K562 (cell line): ENCODE measurements around the gene ZDHHC14. TPM values are rescaled to one million over a fixed set of nuclear protein-coding genes. Genes with fewer than 3 reads are reported as not detected.
A peak's percentile ranks its signal among the peaks of the same experiment; 100 is the strongest.

Source experiments
- ATAC-seq: fragments of 200-7000 bp; cut with Tn5 transposase; 3 replicates; pipeline ENCODE4 v1.9.1; 2020; ENCODE audit warnings: moderate library complexity
- BruUV-seq: library from RNA; stranded (reverse); fragments of 400-500 nt; replicated peaks from 2 replicates; lab custom pipeline; 2021; lab: Mats Ljungman, UMichigan
- CTCF ChIA-PET: fragments of 300-600 bp; formaldehyde crosslinking; extraction: SDS; loops from one replicate; lab custom pipeline; 2021; ENCODE audit warnings: low intra/inter-chr PET ratio; lab: Yijun Ruan, JAX
- POLR2A ChIA-PET: fragments of 300-600, 350-650 bp; sonication (Branson Sonifier 250); formaldehyde crosslinking; extraction: SDS; loops from one replicate; lab custom pipeline; 2021; ENCODE audit warnings: antibody characterized with exemption, inconsistent platforms; lab: Yijun Ruan, JAX
- DNase-seq, 4 experiments: peaks; one replicate each; pipeline versions ENCODE4 v3.0.0 to v3.0.0-alpha.2; 2011 to 2018; ENCODE audit warnings: low spot score in 3 of 4, mixed read lengths in 3 of 4; ENCODE audit errors: extremely low read depth in 1 of 4
- FAIRE-seq: peaks from 2 replicates; lab custom pipeline; 2011; peaks lifted over from hg19 to GRCh38; lab: Jason Lieb, UNC
- H2AFZ ChIP-seq: 2 replicates; pipeline ENCODE4 v1.6.0; 2011; ENCODE audit warnings: low read depth, low read length, control low read depth, inconsistent platforms
- H3K27ac ChIP-seq: fragments of 200-600 bp; 3 replicates; pipeline ENCODE4 v1.8.0; 2011; ENCODE audit warnings: low read depth, mild to moderate bottlenecking, control low read depth, inconsistent platforms, low read length, moderate library complexity, mixed read lengths; ENCODE audit errors: extremely low read depth
- H3K27me3 ChIP-seq, 2 experiments: fragments of 300-600 bp in 1 of 2; 2 replicates in 1 of 2; 3 replicates in 1 of 2; pipeline versions ENCODE4 v1.6.0 to v1.8.0; 2011; ENCODE audit warnings: inconsistent platforms in 2 of 2, low read length in 2 of 2, mild to moderate bottlenecking in 1 of 2, mixed read lengths in 1 of 2, moderate library complexity in 1 of 2; ENCODE audit not compliant: control insufficient read depth in 2 of 2, insufficient read depth in 2 of 2
- H3K36me3 ChIP-seq: fragments of 300-600 bp; 3 replicates; pipeline ENCODE4 v1.8.0; 2011; ENCODE audit warnings: mild to moderate bottlenecking, low read length, inconsistent platforms; ENCODE audit not compliant: control insufficient read depth, insufficient read depth
- H3K4me1 ChIP-seq, 2 experiments: fragments of 200-600 bp in 1 of 2; replicated peaks in 1 of 2; 2 replicates in 1 of 2; 3 replicates in 1 of 2; pipeline versions ENCODE4 v1.5.1 to v1.8.0; 2011; ENCODE audit warnings: inconsistent platforms in 2 of 2, low read length in 2 of 2, mild to moderate bottlenecking in 1 of 2, mixed read lengths in 1 of 2, moderate library complexity in 1 of 2; ENCODE audit not compliant: control insufficient read depth in 2 of 2, insufficient read depth in 2 of 2
- H3K4me2 ChIP-seq: 2 replicates; pipeline ENCODE4 v1.6.1; 2011; ENCODE audit warnings: low read length, control low read depth, inconsistent platforms, mixed read lengths; ENCODE audit not compliant: insufficient read depth
- H3K4me3 ChIP-seq: fragments of 200-600 bp; sonication (generic), shearing (Covaris generic); 2 replicates; pipeline ENCODE4 v1.5.1; 2016; ENCODE audit warnings: control low read depth, inconsistent platforms
- H3K79me2 ChIP-seq: fragments of 200-600 bp; 3 replicates; pipeline ENCODE4 v1.8.0; 2011; ENCODE audit warnings: low read length, inconsistent platforms; ENCODE audit not compliant: control insufficient read depth, insufficient read depth
- H3K9ac ChIP-seq, 2 experiments: 2 replicates each; pipeline versions ENCODE4 v1.6.0 to v1.6.1; 2011; ENCODE audit warnings: low read depth in 2 of 2, low read length in 2 of 2, control low read depth in 1 of 2, inconsistent platforms in 1 of 2, mild to moderate bottlenecking in 1 of 2, mixed read lengths in 1 of 2; ENCODE audit not compliant: insufficient read depth in 1 of 2
- H3K9me1 ChIP-seq: one replicate; pipeline ENCODE4 v1.6.0; 2011; ENCODE audit warnings: inconsistent platforms, mild to moderate bottlenecking, low read length, moderate library complexity; ENCODE audit not compliant: control insufficient read depth, insufficient read depth
- H3K9me3 ChIP-seq: replicated peaks from 2 replicates; pipeline ENCODE4 v1.5.1; 2011; ENCODE audit warnings: low read depth, low read length, inconsistent platforms; ENCODE audit not compliant: control insufficient read depth, insufficient read depth
- H4K20me1 ChIP-seq: replicated peaks from 2 replicates; pipeline ENCODE4 v1.6.1; 2011; ENCODE audit warnings: low read length, inconsistent platforms, mixed read lengths; ENCODE audit not compliant: control insufficient read depth, insufficient read depth
- BRCA1 ChIP-seq, 2 experiments: fragments of 450-650 bp in 1 of 2; sonication (generic) in 1 of 2; formaldehyde crosslinking in 1 of 2; IDR thresholded peaks; 2 replicates each; pipeline versions ENCODE4 v1.5.0 to v1.6.1; 2017 to 2020; ENCODE audit warnings: mild to moderate bottlenecking in 1 of 2, missing genetic modification reagents in 1 of 2
- CBX3 ChIP-seq, 2 experiments: IDR thresholded peaks; 1 replicate in 1 of 2; 2 replicates in 1 of 2; pipeline ENCODE4 v1.6.1; 2012; ENCODE audit warnings: inconsistent platforms in 2 of 2, low read length in 2 of 2, borderline replicate concordance in 1 of 2, control low read depth in 1 of 2
- CTCFL ChIP-seq: IDR thresholded peaks from 2 replicates; pipeline ENCODE4 v1.6.1; 2011; ENCODE audit warnings: borderline replicate concordance, low read depth, mild to moderate bottlenecking, moderate library complexity, low read length; ENCODE audit not compliant: insufficient read depth, poor library complexity, severe bottlenecking
- FOXA1 ChIP-seq: fragments of 450-650 bp; IDR thresholded peaks from 2 replicates; pipeline ENCODE4 v1.6.1; 2016; ENCODE audit warnings: mild to moderate bottlenecking, borderline replicate concordance
- GABPB1 ChIP-seq: sonication (generic); formaldehyde crosslinking; IDR thresholded peaks from 2 replicates; pipeline ENCODE4 v1.8.0; 2022; ENCODE audit warnings: mild to moderate bottlenecking, missing genetic modification reagents
- NR2C1 ChIP-seq, 2 experiments: fragments of 450-650 bp; IDR thresholded peaks; 2 replicates each; pipeline ENCODE4 v1.6.1; 2017; ENCODE audit warnings: mild to moderate bottlenecking in 2 of 2, antibody characterized with exemption in 1 of 2, inconsistent platforms in 1 of 2, missing compliant biosample characterization in 1 of 2, missing genetic modification characterization in 1 of 2
- SIN3A ChIP-seq, 2 experiments: fragments of 150-350 bp in 1 of 2; IDR thresholded peaks; 2 replicates each; pipeline ENCODE4 v1.6.1; 2011 to 2016; ENCODE audit warnings: borderline replicate concordance in 2 of 2, low read depth in 2 of 2, low read length in 2 of 2, mild to moderate bottlenecking in 2 of 2, moderate library complexity in 2 of 2; ENCODE audit not compliant: control insufficient read depth in 1 of 2
- WGBS: fragments of 100-300 bp; shearing (Covaris generic); methylation state at CpG from one replicate; pipeline ENCODE4 v1.1.6; 2016; ENCODE audit warnings: low coverage, mixed read lengths; ENCODE audit not compliant: insufficient coverage; ENCODE audit errors: missing lambda C conversion rate; 5-methylcytosine and 5-hydroxymethylcytosine counted together
- in situ Hi-C: fragments of 300-500 bp; cut with MboI; formaldehyde crosslinking; loops from 4 replicates; pipeline ENCODE4 v1.15.0; 2018; ENCODE audit warnings: inconsistent platforms, mixed read lengths
- intact Hi-C: fragments of 100-400 bp; cut with micrococcal nuclease; formaldehyde crosslinking; loops from 2 replicates; pipeline ENCODE4 v1.14.2; 2022
- polyA plus RNA-seq, 8 experiments: library from polyadenylated mRNA; depleted of rRNA in 4 of 8; stranded (reverse) in 5 of 8; unstranded in 3 of 8; fragments of >200 nt; fragmentation: Nextera tagmentation in 2 of 8; fragmentation: Illumina TruSeq in 1 of 8; extraction: Ambion mirVana in 2 of 8; extraction: Trizol in 1 of 8; gene quantifications; 2 replicates each; pipeline versions ENCODE4 v1.2.1 to v1.2.3, GENCODE V29; 2011 to 2014; ENCODE audit warnings: inconsistent platforms in 1 of 8, missing spikeins in 1 of 8
- total RNA-seq, 7 experiments: library from RNA; depleted of rRNA in 6 of 7; stranded (reverse); fragments of >200 nt in 6 of 7; fragmentation: Illumina TruSeq in 2 of 7; extraction: Trizol in 2 of 7; gene quantifications; 2 replicates each; pipeline versions ENCODE4 v1.2.1 to v1.2.3, GENCODE V29; 2011 to 2021; ENCODE audit warnings: low replicate concordance in 1 of 7
- TF ChIP-seq, protein P1 (sequence below): fragments of 250-450 bp; sonication (Bioruptor Pico); IDR thresholded peaks from 2 replicates; pipeline ENCODE4 v1.8.0; 2022; ENCODE audit warnings: moderate library complexity, mild to moderate bottlenecking, inconsistent platforms
- TF ChIP-seq, protein P2 (sequence below): sonication (generic); formaldehyde crosslinking; IDR thresholded peaks from 2 replicates; pipeline ENCODE4 v1.9.0; 2022; ENCODE audit warnings: mild to moderate bottlenecking, missing genetic modification reagents

Gene ZDHHC14
- total and polyA plus RNA-seq, 9 of the 15 experiments (the other 6 are each of a cell fraction or from before 2014, with no cell fraction given), result 0.92 to 23.1 (median 13.8) TPM

- TF ChIP-seq SIN3A (IDR thresholded peaks at IDR 0.05; ENCODE audit: borderline replicate concordance in 2 of 2, control insufficient read depth in 1 of 2, low read depth in 2 of 2, low read length in 2 of 2), result no peak
- TF ChIP-seq, protein P1, sequence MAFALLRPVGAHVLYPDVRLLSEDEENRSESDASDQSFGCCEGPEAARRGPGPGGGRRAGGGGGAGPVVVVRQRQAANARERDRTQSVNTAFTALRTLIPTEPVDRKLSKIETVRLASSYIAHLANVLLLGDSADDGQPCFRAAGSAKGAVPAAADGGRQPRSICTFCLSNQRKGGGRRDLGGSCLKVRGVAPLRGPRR (CRISPR knock-in tag), result no peak
These were observed 572 bp upstream of the ZDHHC14 start (continued) for GRCh38 chr6:157380458-157380778.

DNA sequence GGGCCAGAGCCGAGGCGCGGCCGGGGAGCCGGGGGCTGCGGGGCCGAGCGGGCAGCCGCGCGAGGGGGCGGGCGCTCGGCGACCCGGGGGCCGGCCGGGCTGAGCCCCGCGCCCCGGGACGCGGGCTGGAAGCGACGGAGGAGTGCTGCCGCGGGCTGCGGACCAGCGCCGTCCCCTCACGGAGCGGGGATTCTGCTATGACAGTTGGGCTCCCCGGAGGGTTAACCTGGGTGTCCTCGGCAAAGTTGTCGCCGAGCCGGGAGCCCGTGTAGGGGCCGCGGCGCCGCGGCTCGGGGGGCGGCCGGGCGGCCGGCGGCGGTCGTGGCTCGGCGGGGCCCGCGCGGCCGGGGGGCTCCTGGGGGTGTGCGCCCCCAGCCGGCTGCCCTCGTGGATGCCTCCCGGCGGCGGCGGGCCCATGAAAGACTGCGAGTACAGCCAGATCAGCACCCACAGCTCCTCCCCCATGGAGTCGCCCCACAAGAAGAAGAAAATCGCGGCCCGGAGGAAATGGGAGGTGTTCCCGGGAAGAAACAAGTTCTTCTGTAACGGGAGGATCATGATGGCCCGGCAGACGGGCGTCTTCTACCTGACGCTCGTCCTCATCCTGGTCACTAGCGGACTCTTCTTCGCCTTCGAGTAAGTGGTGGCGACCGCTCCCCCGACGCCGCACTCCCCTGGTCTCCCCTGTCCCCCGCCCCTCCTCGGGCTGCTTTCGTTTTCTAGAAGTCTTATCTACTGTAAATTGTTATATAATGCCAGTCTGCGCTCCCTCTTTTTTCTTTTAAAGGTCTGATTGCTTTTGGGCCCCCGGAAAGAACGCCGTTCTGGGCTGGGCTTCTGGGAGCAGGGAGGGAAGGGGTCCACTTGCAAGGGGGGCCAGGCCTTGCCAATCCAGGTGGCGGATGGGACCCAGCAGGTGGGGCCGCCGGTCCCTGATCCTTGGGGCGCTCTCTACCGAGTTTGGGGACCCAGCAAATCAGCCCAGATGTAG is 936 bp downstream of the ZDHHC14 start:
- BruUV-seq, result no TSS peak
- Histone ChIP-seq H3K4me1 (peaks cover 21 to 38% of the 10 kb centered on the region in 2 experiments; a peak in 4 of 5 replicates), H3K4me3 (peak overlapping the region; percentile 77), H4K20me1 (peaks cover 10% of the 10 kb centered on the region), H3K36me3 (peaks cover 9% of the 10 kb centered on the region; the same call in 1 of the 3 replicates), H3K9me1 (peaks cover 3% of the 10 kb centered on the region), H3K27me3 (no peaks in the 10 kb centered on the region), H2AFZ (peak overlapping the region; percentile 76), H3K79me2 (peaks cover 53% of the 10 kb centered on the region), H3K27ac (peak overlapping the region; percentile 75), H3K9ac (peak overlapping the region; percentile 76 to 94), H3K4me2 (peak overlapping the region; percentile 88), H3K9me3 (no peaks in the 10 kb centered on the region)
- in situ Hi-C loops (no loop called here), intact Hi-C loops (loop anchor here (2.0 to 5.0 kb wide), 5 partner anchors 59 to 215 kb away; partner anchors contain the start of gene TMEM242)
- ATAC-seq (peak; percentile 13), DNase-seq (peak; percentile 76 to 83 (median 82)), FAIRE-seq (no peak)
- under 1% methylated on average over 62 of the region's 96 CpGs for WGBS
- POLR2A ChIA-PET, result interaction anchor here (0.6 to 1.6 kb wide), 8 partner anchors 10 to 179 kb away, joined by 3 to 6 read pairs (median 4); no protein-coding TSS in a partner anchor
- CTCF ChIA-PET, result interaction anchor here (0.6 kb wide), 2 partner anchors 216 to 462 kb away, joined by 3 read pairs; no protein-coding TSS in a partner anchor
- no peak for TF ChIP-seq FOXA1
- TF ChIP-seq CBX3 (IDR thresholded peaks at IDR 0.05; ENCODE audit: borderline replicate concordance in 1 of 2, low read length in 2 of 2), result no peak
- TF ChIP-seq, protein P2, sequence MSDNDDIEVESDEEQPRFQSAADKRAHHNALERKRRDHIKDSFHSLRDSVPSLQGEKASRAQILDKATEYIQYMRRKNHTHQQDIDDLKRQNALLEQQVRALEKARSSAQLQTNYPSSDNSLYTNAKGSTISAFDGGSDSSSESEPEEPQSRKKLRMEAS (CRISPR knock-in tag), result peak; percentile 37; the same call in 1 of the 2 replicates
- TF ChIP-seq GABPB1 (CRISPR knock-in tag), result 0 out of 2 replicates have a peak, but pooled peaks have one; percentile 13
- no peak for TF ChIP-seq BRCA1 (IDR thresholded peaks at IDR 0.05)
- TF ChIP-seq BRCA1 (CRISPR knock-in tag; IDR thresholded peaks at IDR 0.05), result no peak
- TF ChIP-seq NR2C1 (IDR thresholded peaks at IDR 0.05), result no peak
- no peak for TF ChIP-seq NR2C1 (tag; IDR thresholded peaks at IDR 0.05)
- peak; percentile 52 for TF ChIP-seq CTCFL
